CD4-positive, CD25-positive, alpha-beta regulatory T cell (primary cell): ENCODE data around the gene MET. TPM values are rescaled to one million over a fixed set of nuclear protein-coding genes. Genes with fewer than 3 reads are reported as not detected.
"Not testable (repeated sequence)": the region's sequence is repeated elsewhere in the genome, so short reads cannot be mapped to it uniquely, and the experiment has no call there.

ENCODE experiments used
- ATAC-seq, 2 donors: fragments of 150-1000 bp; cut with Tn5 transposase; one replicate each; pipeline ENCODE4 v1.10.0; 2021; ENCODE audit warnings: low read depth in 2 of 2, moderate number of reproducible peaks in 2 of 2, moderate library complexity in 1 of 2
- DNase-seq, 3 donors: peaks; one replicate each; pipeline versions ENCODE4 v3.0.0 to v3.0.0-alpha.2; 2012 to 2022; ENCODE audit warnings: mixed read lengths in 1 of 3
- H3K27ac ChIP-seq: one replicate; pipeline ENCODE4 v1.7.0; 2013; ENCODE audit warnings: mild to moderate bottlenecking, low read length; ENCODE audit not compliant: insufficient read depth, poor library complexity, severe bottlenecking
- H3K27me3 ChIP-seq: one replicate; pipeline ENCODE4 v1.7.0; 2013; ENCODE audit warnings: low read length; ENCODE audit not compliant: control insufficient read depth, insufficient read depth
- H3K36me3 ChIP-seq: one replicate; pipeline ENCODE4 v1.7.0; 2013; ENCODE audit warnings: mild to moderate bottlenecking, low read length, moderate library complexity; ENCODE audit not compliant: control insufficient read depth, insufficient read depth
- H3K4me1 ChIP-seq: 2 replicates; pipeline ENCODE4 v1.7.0; 2013; ENCODE audit warnings: mild to moderate bottlenecking, low read length; ENCODE audit not compliant: insufficient read depth, control insufficient read depth, poor library complexity, severe bottlenecking
- H3K4me3 ChIP-seq: one replicate; pipeline ENCODE4 v1.7.0; 2013; ENCODE audit warnings: low read depth, mild to moderate bottlenecking, low read length, moderate library complexity
- H3K9me3 ChIP-seq, 2 experiments: 1 replicate in 1 of 2; 2 replicates in 1 of 2; pipeline ENCODE4 v1.7.0; 2013; ENCODE audit warnings: low read length in 2 of 2, mild to moderate bottlenecking in 1 of 2, moderate library complexity in 1 of 2; ENCODE audit not compliant: control insufficient read depth in 2 of 2
- H3K27ac Mint-ChIP-seq, 3 donors: one replicate each; pipeline ENCODE4 v1.8.0; 2020 to 2022; ENCODE audit warnings: mild to moderate bottlenecking in 3 of 3, mixed read lengths in 3 of 3, moderate library complexity in 2 of 3
- H3K27me3 Mint-ChIP-seq: one replicate; pipeline ENCODE4 v1.8.0; 2022; ENCODE audit warnings: mild to moderate bottlenecking, mixed read lengths
- H3K36me3 Mint-ChIP-seq: one replicate; pipeline ENCODE4 v1.8.0; 2020; ENCODE audit warnings: mixed read lengths
- H3K4me1 Mint-ChIP-seq, 4 donors: one replicate each; pipeline ENCODE4 v1.8.0; 2020 to 2022; ENCODE audit warnings: mixed read lengths in 4 of 4, mild to moderate bottlenecking in 1 of 4
- H3K4me3 Mint-ChIP-seq, 4 donors: one replicate each; pipeline ENCODE4 v1.8.0; 2020 to 2022; ENCODE audit warnings: mild to moderate bottlenecking in 4 of 4, mixed read lengths in 4 of 4, moderate library complexity in 3 of 4
- H3K9me3 Mint-ChIP-seq, 7 donors: one replicate each; pipeline ENCODE4 v1.8.0; 2020 to 2022; ENCODE audit warnings: mixed read lengths in 7 of 7, mild to moderate bottlenecking in 3 of 7, moderate library complexity in 2 of 7
- polyA plus RNA-seq, 4 donors: library from polyadenylated mRNA; unstranded; fragments of 300-500 nt; fragmentation: Illumina TruSeq; gene quantifications; one replicate each; pipeline ENCODE4 v1.2.3, GENCODE V29; 2021
- total RNA-seq: library from RNA; stranded (reverse); gene quantifications from one replicate; pipeline ENCODE4 v1.2.3, GENCODE V29; 2022

MET gene
- total and polyA plus RNA-seq, 5 donors from 2014 or later, result not detected

DNA sequence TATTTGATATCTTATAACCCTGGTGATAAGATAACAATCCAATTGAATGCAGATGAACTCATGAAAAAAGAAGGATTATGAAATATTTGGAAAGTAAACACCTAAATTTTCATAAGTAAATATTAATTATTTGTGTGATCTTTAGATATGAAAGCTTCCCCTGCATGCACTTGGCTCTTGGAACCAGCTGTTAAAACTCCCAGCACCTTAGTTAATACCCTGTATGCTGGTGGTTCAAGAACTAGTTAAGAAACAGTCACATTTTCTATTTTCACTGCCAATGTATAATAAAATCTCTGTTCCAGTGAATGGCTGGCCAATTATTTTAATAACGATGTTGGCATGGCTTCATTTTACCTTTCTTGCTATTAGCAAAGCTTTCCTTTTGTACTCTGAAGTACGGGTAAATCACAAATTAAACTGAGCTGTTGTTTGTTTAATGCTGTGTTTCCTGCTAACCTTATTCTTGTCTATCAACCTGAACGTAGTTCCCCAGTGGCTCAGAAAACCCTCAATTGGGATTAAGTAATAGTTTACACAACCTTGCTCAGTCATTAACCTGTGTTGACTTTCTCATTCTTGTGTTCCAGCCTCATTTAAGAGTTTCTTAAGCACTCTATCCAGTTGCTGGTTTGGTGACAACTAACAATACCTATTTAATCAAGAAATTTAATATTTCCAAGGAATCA lies 38.9 kb downstream of the MET start:
- DNase-seq (no peak), ATAC-seq (no peak)
- Histone ChIP-seq H3K9me3 (no peaks in the 10 kb centered on the region), H3K36me3 (no peaks in the 10 kb centered on the region), H3K4me1 (no peaks in the 10 kb centered on the region), H3K27me3 (peaks cover 3% of the 10 kb centered on the region), H3K4me3 (no peak overlapping the region), H3K27ac (no peak overlapping the region)
- Mint-ChIP-seq H3K27ac (no peak overlapping the region), H3K9me3 (peaks cover 0 to 2% (median 0%) of the 10 kb centered on the region in 7 donors), H3K4me1 (no peaks in the 10 kb centered on the region), H3K36me3 (no peaks in the 10 kb centered on the region), H3K27me3 (peaks cover 13% of the 10 kb centered on the region), H3K4me3 (no peak overlapping the region)

- Histone ChIP-seq H3K4me1 (no peaks in the 10 kb centered on the region), H3K27me3 (peaks cover 3% of the 10 kb centered on the region), H3K9me3 (no peaks in the 10 kb centered on the region), H3K36me3 (no peaks in the 10 kb centered on the region), H3K4me3 (no peak overlapping the region), H3K27ac (no peak overlapping the region)
- DNase-seq, result no peak
- Mint-ChIP-seq H3K27ac (no peak overlapping the region), H3K4me3 (no peak overlapping the region), H3K4me1 (no peaks in the 10 kb centered on the region), H3K9me3 (no peaks in the 10 kb centered on the region), H3K36me3 (no peaks in the 10 kb centered on the region), H3K27me3 (peaks cover 14% of the 10 kb centered on the region)
- ATAC-seq, result no peak
Measured at GRCh38 chr7:116711790-116712189, 39.8 kb downstream of the MET start.

- Mint-ChIP-seq H3K36me3 (no peaks in the 10 kb centered on the region), H3K27me3 (peaks cover 14% of the 10 kb centered on the region), H3K27ac (no peak overlapping the region), H3K9me3 (peaks cover 0 to 2% (median 0%) of the 10 kb centered on the region in 7 donors), H3K4me1 (no peaks in the 10 kb centered on the region), H3K4me3 (no peak overlapping the region)
- Histone ChIP-seq H3K27ac (no peak overlapping the region), H3K27me3 (peaks cover 3% of the 10 kb centered on the region), H3K36me3 (no peaks in the 10 kb centered on the region), H3K9me3 (no peaks in the 10 kb centered on the region), H3K4me1 (no peaks in the 10 kb centered on the region), H3K4me3 (no peak overlapping the region)
- no peak for DNase-seq
- ATAC-seq, result no peak
Measured at GRCh38 chr7:116713500-116713899, 41.5 kb downstream of the MET start.

GRCh38 chr7:116713918-116714317 lies 41.9 kb downstream of the MET start:
- H3K4me3 ChIP-seq, result no peak overlapping the region
- H3K9me3 ChIP-seq, result no peaks in the 10 kb centered on the region
- Mint-ChIP-seq H3K27me3 (peaks cover 14% of the 10 kb centered on the region), H3K4me3 (no peak overlapping the region), H3K36me3 (no peaks in the 10 kb centered on the region), H3K27ac (no peak overlapping the region), H3K4me1 (no peaks in the 10 kb centered on the region), H3K9me3 (peaks cover 0 to 2% (median 0%) of the 10 kb centered on the region in 7 donors)
- H3K27ac ChIP-seq, result no peak overlapping the region
- H3K4me1 ChIP-seq, result no peaks in the 10 kb centered on the region
- no peak for DNase-seq
- no peak for ATAC-seq
- peaks cover 3% of the 10 kb centered on the region for H3K27me3 ChIP-seq
- no peaks in the 10 kb centered on the region for H3K36me3 ChIP-seq

- H3K36me3 Mint-ChIP-seq, result no peaks in the 10 kb centered on the region
Measured at GRCh38 chr7:116715077-116715476, 43.1 kb downstream of the MET start.

GRCh38 chr7:116717137-116717536 lies 45.1 kb downstream of the MET start:
- DNase-seq (no peak), ATAC-seq (no peak)
- H3K36me3 ChIP-seq, result no peaks in the 10 kb centered on the region
- no peaks in the 10 kb centered on the region for H3K4me1 Mint-ChIP-seq
- peaks cover 4% of the 10 kb centered on the region for H3K27me3 Mint-ChIP-seq
- H3K27ac Mint-ChIP-seq, result no peak overlapping the region
- H3K9me3 Mint-ChIP-seq, result peaks cover 0 to 2% (median 0%) of the 10 kb centered on the region in 7 donors
- H3K27ac ChIP-seq, result no peak overlapping the region
- H3K4me3 ChIP-seq, result no peak overlapping the region
- no peaks in the 10 kb centered on the region for H3K9me3 ChIP-seq
- H3K36me3 Mint-ChIP-seq, result no peaks in the 10 kb centered on the region
- no peak overlapping the region for H3K4me3 Mint-ChIP-seq
- no peaks in the 10 kb centered on the region for H3K27me3 ChIP-seq
- no peaks in the 10 kb centered on the region for H3K4me1 ChIP-seq

More at GRCh38 chr7:116715077-116715476, 43.1 kb downstream of the MET start:
- H3K4me1 Mint-ChIP-seq, result no peaks in the 10 kb centered on the region
- Histone ChIP-seq H3K27me3 (no peaks in the 10 kb centered on the region), H3K4me3 (no peak overlapping the region), H3K9me3 (no peaks in the 10 kb centered on the region), H3K4me1 (no peaks in the 10 kb centered on the region), H3K27ac (no peak overlapping the region), H3K36me3 (no peaks in the 10 kb centered on the region)
- no peak for ATAC-seq
- peaks cover 4% of the 10 kb centered on the region for H3K27me3 Mint-ChIP-seq
- no peak for DNase-seq
- H3K27ac Mint-ChIP-seq, result no peak overlapping the region
- H3K9me3 Mint-ChIP-seq, result peaks cover 0 to 2% (median 0%) of the 10 kb centered on the region in 7 donors
- H3K4me3 Mint-ChIP-seq, result no peak overlapping the region

DNA sequence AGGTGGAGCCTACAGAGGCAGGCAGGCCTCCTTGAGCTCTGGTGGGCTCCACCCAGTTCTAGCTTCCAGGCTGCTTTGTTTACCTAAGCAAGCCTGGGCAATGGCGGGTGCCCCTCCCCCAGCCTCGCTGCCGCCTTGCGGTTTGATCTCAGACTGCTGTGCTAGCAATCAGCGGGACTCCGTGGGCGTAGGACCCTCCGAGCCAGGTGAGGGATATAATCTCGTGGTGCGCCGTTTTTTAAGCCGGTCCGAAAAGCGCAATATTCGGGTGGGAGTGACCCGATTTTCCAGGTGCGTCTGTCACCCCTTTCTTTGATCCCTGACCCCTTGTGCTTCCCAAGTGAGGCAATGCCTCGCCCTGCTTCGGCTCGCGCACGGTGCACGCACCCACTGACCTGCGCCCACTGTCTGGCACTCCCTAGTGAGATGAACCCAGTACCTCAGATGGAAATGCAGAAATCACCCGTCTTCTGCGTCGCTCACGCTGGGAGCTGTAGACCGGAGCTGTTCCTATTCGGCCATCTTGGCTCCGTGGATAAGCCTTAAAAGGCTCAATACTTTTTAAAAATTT lies 52.0 kb downstream of the MET start:
- not testable (repeated sequence) for DNase-seq, H3K27me3 Mint-ChIP-seq, H3K27me3 ChIP-seq, H3K4me1 ChIP-seq, H3K27ac ChIP-seq, H3K27ac Mint-ChIP-seq, ATAC-seq, H3K4me3 ChIP-seq, H3K9me3 Mint-ChIP-seq, H3K4me1 Mint-ChIP-seq, H3K36me3 Mint-ChIP-seq, H3K9me3 ChIP-seq, H3K36me3 ChIP-seq, H3K4me3 Mint-ChIP-seq
